ENCODE results near the gene CHID1. TPM values are rescaled to one million over a fixed set of nuclear protein-coding genes. Genes with fewer than 3 reads are reported as not detected.

CHID1 gene
- total RNA-seq, 1 donor from 2014 or later, result 74.6 TPM

GRCh38 chr11:958101-958500, 47.5 kb upstream of the CHID1 start:
- Histone ChIP-seq H3K36me3 (ENCODE audit: insufficient read depth, low read length) (peaks cover 4% of the 10 kb centered on the region), H3K9ac (ENCODE audit: low read length) (no peak overlapping the region), H3K4me3 (ENCODE audit: insufficient read depth, low read depth, low read length) (no peak overlapping the region), H3K27ac (ENCODE audit: low read depth, low read length) (no peak overlapping the region), H3K9me3 (ENCODE audit: insufficient read depth, low read depth, low read length) (no peaks in the 10 kb centered on the region), H3K27me3 (ENCODE audit: insufficient read depth, low read length) (no peaks in the 10 kb centered on the region), H3K4me1 (ENCODE audit: insufficient read depth, low read length) (no peaks in the 10 kb centered on the region), H4K20me1 (ENCODE audit: insufficient read depth, low read length) (peaks cover 69% of the 10 kb centered on the region), H3K4me2 (ENCODE audit: low read length) (no peak overlapping the region), H2AFZ (ENCODE audit: low read depth, low read length) (no peak overlapping the region), H3K79me2 (ENCODE audit: insufficient read depth, low read length) (peaks cover 54% of the 10 kb centered on the region)
- DNase-seq (ENCODE audit: low read depth), result no peak
- H3K27me3 Mint-ChIP-seq (ENCODE audit: low read depth, unreplicated experiment), result no peaks in the 10 kb centered on the region
- no peaks in the 10 kb centered on the region for H3K9me3 Mint-ChIP-seq (ENCODE audit: unreplicated experiment)
- TF ChIP-seq, protein P1, sequence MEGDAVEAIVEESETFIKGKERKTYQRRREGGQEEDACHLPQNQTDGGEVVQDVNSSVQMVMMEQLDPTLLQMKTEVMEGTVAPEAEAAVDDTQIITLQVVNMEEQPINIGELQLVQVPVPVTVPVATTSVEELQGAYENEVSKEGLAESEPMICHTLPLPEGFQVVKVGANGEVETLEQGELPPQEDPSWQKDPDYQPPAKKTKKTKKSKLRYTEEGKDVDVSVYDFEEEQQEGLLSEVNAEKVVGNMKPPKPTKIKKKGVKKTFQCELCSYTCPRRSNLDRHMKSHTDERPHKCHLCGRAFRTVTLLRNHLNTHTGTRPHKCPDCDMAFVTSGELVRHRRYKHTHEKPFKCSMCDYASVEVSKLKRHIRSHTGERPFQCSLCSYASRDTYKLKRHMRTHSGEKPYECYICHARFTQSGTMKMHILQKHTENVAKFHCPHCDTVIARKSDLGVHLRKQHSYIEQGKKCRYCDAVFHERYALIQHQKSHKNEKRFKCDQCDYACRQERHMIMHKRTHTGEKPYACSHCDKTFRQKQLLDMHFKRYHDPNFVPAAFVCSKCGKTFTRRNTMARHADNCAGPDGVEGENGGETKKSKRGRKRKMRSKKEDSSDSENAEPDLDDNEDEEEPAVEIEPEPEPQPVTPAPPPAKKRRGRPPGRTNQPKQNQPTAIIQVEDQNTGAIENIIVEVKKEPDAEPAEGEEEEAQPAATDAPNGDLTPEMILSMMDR (IDR thresholded peaks at IDR 0.05; ENCODE audit: insufficient read depth, low read depth, low read length), result no peak
- no peak for TF ChIP-seq EZH2 (IDR thresholded peaks at IDR 0.05; ENCODE audit: insufficient read depth, low read length)
- H3K27ac Mint-ChIP-seq (ENCODE audit: unreplicated experiment), result no peak overlapping the region
- peaks cover 23% of the 10 kb centered on the region for H3K4me1 Mint-ChIP-seq (ENCODE audit: low read depth, unreplicated experiment)
- no peak overlapping the region for H3K4me3 Mint-ChIP-seq (ENCODE audit: unreplicated experiment)
- FAIRE-seq, result no peak
- peaks cover 18% of the 10 kb centered on the region for H3K36me3 Mint-ChIP-seq (ENCODE audit: low read depth, unreplicated experiment)

GRCh38 chr11:957212-957920, 46.8 kb upstream of the CHID1 start:
- Mint-ChIP-seq H3K4me1 (ENCODE audit: low read depth, unreplicated experiment) (peaks cover 30% of the 10 kb centered on the region), H3K36me3 (ENCODE audit: low read depth, unreplicated experiment) (peaks cover 16% of the 10 kb centered on the region), H3K4me3 (ENCODE audit: unreplicated experiment) (no peak overlapping the region), H3K27ac (ENCODE audit: unreplicated experiment) (no peak overlapping the region), H3K27me3 (ENCODE audit: low read depth, unreplicated experiment) (no peaks in the 10 kb centered on the region), H3K9me3 (ENCODE audit: unreplicated experiment) (no peaks in the 10 kb centered on the region)
- H3K4me2 ChIP-seq (ENCODE audit: low read length), result no peak overlapping the region
- peaks cover 58% of the 10 kb centered on the region for H3K79me2 ChIP-seq (ENCODE audit: insufficient read depth, low read length)
- H3K27me3 ChIP-seq (ENCODE audit: insufficient read depth, low read length), result no peaks in the 10 kb centered on the region
- H3K9me3 ChIP-seq (ENCODE audit: insufficient read depth, low read depth, low read length), result no peaks in the 10 kb centered on the region
- peaks cover 76% of the 10 kb centered on the region for H4K20me1 ChIP-seq (ENCODE audit: insufficient read depth, low read length)
- H3K4me3 ChIP-seq (ENCODE audit: insufficient read depth, low read depth, low read length), result no peak overlapping the region
- H3K4me1 ChIP-seq (ENCODE audit: insufficient read depth, low read length), result no peaks in the 10 kb centered on the region
- H3K36me3 ChIP-seq (ENCODE audit: insufficient read depth, low read length), result peaks cover 4% of the 10 kb centered on the region
- TF ChIP-seq, protein P1 (IDR thresholded peaks at IDR 0.05; ENCODE audit: insufficient read depth, low read depth, low read length), result no peak
- TF ChIP-seq EZH2 (IDR thresholded peaks at IDR 0.05; ENCODE audit: insufficient read depth, low read length), result no peak
- H2AFZ ChIP-seq (ENCODE audit: low read depth, low read length), result no peak overlapping the region
- no peak overlapping the region for H3K27ac ChIP-seq (ENCODE audit: low read depth, low read length)
- DNase-seq (ENCODE audit: low read depth) (no peak), FAIRE-seq (no peak)
- no peak overlapping the region for H3K9ac ChIP-seq (ENCODE audit: low read length)

Measured in astrocyte (in vitro differentiated cells and primary cell).